ENCODE results near the gene DEXI. TPM values are rescaled to one million over a fixed set of nuclear protein-coding genes. Genes with fewer than 3 reads are reported as not detected.
"Not testable (repeated sequence)": the region's sequence is repeated elsewhere in the genome, so short reads cannot be mapped to it uniquely, and the experiment has no call there.

Gene DEXI
- total RNA-seq, 1 donor from 2014 or later, result 36.3 TPM

GRCh38 chr16:10945065-10945787 lies 3.0 kb upstream of the DEXI start:
- DNase-seq (no peak), ATAC-seq (no peak)
- Histone ChIP-seq H3K4me3 (peak overlapping the region; percentile 83), H3K9me3 (no peaks in the 10 kb centered on the region), H3K27ac (peak overlapping the region; percentile 77), H3K4me1 (peaks cover 46% of the 10 kb centered on the region), H3K36me3 (no peaks in the 10 kb centered on the region), H3K27me3 (no peaks in the 10 kb centered on the region)
- TF ChIP-seq CTCF (IDR thresholded peaks at IDR 0.05), result no peak
- intact Hi-C loops (cut with DNase I), result no loop called here

GRCh38 chr16:10944249-10945064 lies 2.2 kb upstream of the DEXI start, which contains the start of gene CLEC16A:
Gene CLEC16A (plus strand): TSS chr16:10944564. CDS start chr16:10944718, 154 bp downstream.
- no peaks in the 10 kb centered on the region for H3K9me3 ChIP-seq
- no peaks in the 10 kb centered on the region for H3K36me3 ChIP-seq
- no peak for TF ChIP-seq CTCF (IDR thresholded peaks at IDR 0.05)
- peak; percentile 86 for ATAC-seq
- peaks cover 52% of the 10 kb centered on the region for H3K4me1 ChIP-seq
- peak; percentile 99 for DNase-seq
- intact Hi-C loops (cut with DNase I), result no loop called here
- H3K27ac ChIP-seq, result peak within 1 kb of the TSS; percentile 77
- H3K27me3 ChIP-seq, result no peaks in the 10 kb centered on the region
- peak within 1 kb of the TSS; percentile 83 for H3K4me3 ChIP-seq

GRCh38 chr16:10943064-10943353 lies 741 bp upstream of the DEXI start:
- ATAC-seq (no peak), DNase-seq (no peak)
- Histone ChIP-seq H3K36me3 (no peaks in the 10 kb centered on the region), H3K4me3 (no peak overlapping the region), H3K9me3 (no peaks in the 10 kb centered on the region), H3K27ac (peak overlapping the region; percentile 84), H3K4me1 (peaks cover 61% of the 10 kb centered on the region), H3K27me3 (no peaks in the 10 kb centered on the region)
- TF ChIP-seq CTCF (IDR thresholded peaks at IDR 0.05), result no peak
- intact Hi-C loops (cut with DNase I), result no loop called here

GRCh38 chr16:10941935-10942351 lies 325 bp downstream of the DEXI start:
- H3K9me3 ChIP-seq; ATAC-seq; intact Hi-C loops (cut with DNase I); DNase-seq; H3K36me3 ChIP-seq; H3K27me3 ChIP-seq: not testable (repeated sequence)
- H3K27ac ChIP-seq, result peak overlapping the region; percentile 84
- H3K4me1 ChIP-seq, result peaks cover 69% of the 10 kb centered on the region
- H3K4me3 ChIP-seq, result peak overlapping the region; percentile 70

- H3K27ac ChIP-seq, result peak overlapping the region; percentile 84
- H3K4me1 ChIP-seq, result peaks cover 74% of the 10 kb centered on the region
- no peaks in the 10 kb centered on the region for H3K9me3 ChIP-seq
- H3K4me3 ChIP-seq, result peak overlapping the region; percentile 70
- H3K36me3 ChIP-seq, result no peaks in the 10 kb centered on the region
- intact Hi-C loops (cut with DNase I), result no loop called here
- no peak for TF ChIP-seq CTCF (IDR thresholded peaks at IDR 0.05)
- DNase-seq (peak; percentile 70), ATAC-seq (no peak)
- no peaks in the 10 kb centered on the region for H3K27me3 ChIP-seq
Measured at GRCh38 chr16:10941127-10941933, 938 bp downstream of the DEXI start.

Measured in upper lobe of right lung (tissue), 1 donor.